HEK293T (cell line): ENCODE results near the gene SIX4.

Experiments
- ARNT ChIP-seq: fragments of 450-650 bp; IDR thresholded peaks from 2 replicates; pipeline ENCODE4 v1.6.1; 2017; ENCODE audit warnings: mild to moderate bottlenecking
- ELF4 ChIP-seq: fragments of 450-650 bp; IDR thresholded peaks from 2 replicates; pipeline ENCODE4 v1.6.1; 2017; ENCODE audit warnings: antibody characterized with exemption
- FOXA1 ChIP-seq: fragments of 450-650 bp; IDR thresholded peaks from 2 replicates; pipeline ENCODE4 v1.6.1; 2016; ENCODE audit warnings: mild to moderate bottlenecking
- FOXM1 ChIP-seq: fragments of 450-650 bp; IDR thresholded peaks from 2 replicates; pipeline ENCODE4 v1.6.1; 2017; ENCODE audit warnings: mild to moderate bottlenecking, borderline replicate concordance
- LEF1 ChIP-seq: fragments of 450-650 bp; IDR thresholded peaks from 2 replicates; pipeline ENCODE4 v1.6.1; 2017; ENCODE audit warnings: mild to moderate bottlenecking, borderline replicate concordance
- NFRKB ChIP-seq: fragments of 450-650 bp; IDR thresholded peaks from 2 replicates; pipeline ENCODE4 v1.6.1; 2016; ENCODE audit warnings: mild to moderate bottlenecking, moderate library complexity
- SP1 ChIP-seq: fragments of 450-650 bp; IDR thresholded peaks from 2 replicates; pipeline ENCODE4 v1.6.1; 2017
- SUZ12 ChIP-seq: fragments of 450-650 bp; IDR thresholded peaks from 2 replicates; pipeline ENCODE4 v1.6.1; 2016; ENCODE audit warnings: mild to moderate bottlenecking
- TARDBP ChIP-seq: fragments of 450-650 bp; IDR thresholded peaks from 2 replicates; pipeline ENCODE4 v1.6.1; 2016
- TF ChIP-seq, protein P1 (sequence below): fragments of 450-650 bp; IDR thresholded peaks from 2 replicates; pipeline ENCODE4 v1.6.1; 2016

- TF ChIP-seq ELF4 (no peak), ARNT (no peak), NFRKB (no peak), SP1 (no peak), LEF1 (no peak), FOXM1 (no peak), SUZ12 (no peak), FOXA1 (no peak), TARDBP (no peak)
- TF ChIP-seq, protein P1, sequence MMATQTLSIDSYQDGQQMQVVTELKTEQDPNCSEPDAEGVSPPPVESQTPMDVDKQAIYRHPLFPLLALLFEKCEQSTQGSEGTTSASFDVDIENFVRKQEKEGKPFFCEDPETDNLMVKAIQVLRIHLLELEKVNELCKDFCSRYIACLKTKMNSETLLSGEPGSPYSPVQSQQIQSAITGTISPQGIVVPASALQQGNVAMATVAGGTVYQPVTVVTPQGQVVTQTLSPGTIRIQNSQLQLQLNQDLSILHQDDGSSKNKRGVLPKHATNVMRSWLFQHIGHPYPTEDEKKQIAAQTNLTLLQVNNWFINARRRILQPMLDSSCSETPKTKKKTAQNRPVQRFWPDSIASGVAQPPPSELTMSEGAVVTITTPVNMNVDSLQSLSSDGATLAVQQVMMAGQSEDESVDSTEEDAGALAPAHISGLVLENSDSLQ: no peak
Measured at GRCh38 chr14:60713513-60713912, 10.6 kb downstream of the SIX4 start.
